ENCODE results near the gene ATP2A3. TPM values are rescaled to one million over a fixed set of nuclear protein-coding genes. Genes with fewer than 3 reads are reported as not detected.

ATP2A3 gene
- total RNA-seq, 1 donor from 2014 or later = 1.6 TPM

GRCh38 chr17:3923466-3924190, 40.6 kb downstream of the ATP2A3 start:
- TF ChIP-seq CTCF (conservative IDR thresholded peaks at IDR 0.05) = no peak
- no peak overlapping the region for H3K27ac Mint-ChIP-seq (ENCODE audit: unreplicated experiment)
- H3K4me3 Mint-ChIP-seq = no peak overlapping the region
- H3K9me3 Mint-ChIP-seq = no peaks in the 10 kb centered on the region
- no peak for DNase-seq (ENCODE audit: low read depth, low spot score)
- peaks cover 15% of the 10 kb centered on the region for H3K4me1 Mint-ChIP-seq
- no peaks in the 10 kb centered on the region for H3K36me3 Mint-ChIP-seq (ENCODE audit: low read depth)
- H3K27me3 Mint-ChIP-seq (ENCODE audit: low read depth) = no peaks in the 10 kb centered on the region

DNA sequence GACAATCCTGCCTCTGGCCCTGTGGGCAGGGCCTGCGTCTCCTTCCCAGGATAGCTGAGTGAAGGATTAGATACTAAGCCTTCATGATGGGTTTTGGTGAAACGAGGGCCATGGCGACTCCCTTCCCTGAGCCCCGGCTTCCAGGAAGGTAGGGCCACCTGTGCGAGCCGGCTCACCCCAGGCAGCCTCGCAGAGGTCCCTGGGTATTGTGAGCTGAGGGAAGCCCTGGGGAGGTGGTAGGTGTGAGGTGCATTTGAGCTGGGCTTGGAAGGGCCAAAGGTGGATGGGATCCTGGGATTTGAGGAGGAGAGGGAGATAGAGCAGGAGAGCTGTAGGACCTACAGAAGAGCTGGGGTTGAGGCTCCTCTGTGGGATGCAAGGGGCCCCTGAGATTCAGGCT, 41.5 kb downstream of the ATP2A3 start:
- DNase-seq (ENCODE audit: low read depth, low spot score) = no peak
- peak overlapping the region; percentile 67 for H3K27ac Mint-ChIP-seq (ENCODE audit: unreplicated experiment)
- H3K4me1 Mint-ChIP-seq = peaks cover 15% of the 10 kb centered on the region
- no peak overlapping the region for H3K4me3 Mint-ChIP-seq
- H3K27me3 Mint-ChIP-seq (ENCODE audit: low read depth) = no peaks in the 10 kb centered on the region
- TF ChIP-seq CTCF (conservative IDR thresholded peaks at IDR 0.05) = no peak
- H3K9me3 Mint-ChIP-seq = no peaks in the 10 kb centered on the region
- H3K36me3 Mint-ChIP-seq (ENCODE audit: low read depth) = no peaks in the 10 kb centered on the region

- Mint-ChIP-seq H3K36me3 (ENCODE audit: low read depth) (no peaks in the 10 kb centered on the region), H3K27ac (ENCODE audit: unreplicated experiment) (no peak overlapping the region), H3K27me3 (ENCODE audit: low read depth) (no peaks in the 10 kb centered on the region), H3K4me3 (no peak overlapping the region), H3K4me1 (peaks cover 15% of the 10 kb centered on the region), H3K9me3 (no peaks in the 10 kb centered on the region)
- TF ChIP-seq CTCF (conservative IDR thresholded peaks at IDR 0.05) = no peak
- DNase-seq (ENCODE audit: low read depth, low spot score) = no peak
Measured at GRCh38 chr17:3921502-3922319, 42.5 kb downstream of the ATP2A3 start.

DNA sequence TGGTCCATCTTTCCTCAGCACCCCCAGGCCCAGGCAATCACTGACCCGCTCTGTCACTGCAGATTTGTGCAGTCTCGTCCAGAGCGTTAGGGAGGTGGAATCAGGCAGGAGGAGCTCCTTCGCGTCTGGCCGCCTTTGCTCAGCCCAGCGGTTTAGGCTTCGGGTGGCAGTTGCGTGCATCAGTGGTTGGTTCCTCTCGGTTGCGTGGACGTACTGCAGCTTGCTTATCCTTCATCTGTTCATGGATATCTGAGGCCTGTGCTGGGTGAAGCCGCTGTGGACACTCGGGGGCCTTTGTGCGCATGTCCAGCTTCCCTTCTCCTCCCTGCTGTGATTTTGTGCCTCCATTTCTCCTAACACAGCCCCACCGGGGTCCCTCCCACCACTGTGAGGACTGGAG, 43.2 kb downstream of the ATP2A3 start:
- no peaks in the 10 kb centered on the region for H3K27me3 Mint-ChIP-seq (ENCODE audit: low read depth)
- no peak overlapping the region for H3K27ac Mint-ChIP-seq (ENCODE audit: unreplicated experiment)
- H3K9me3 Mint-ChIP-seq = no peaks in the 10 kb centered on the region
- H3K4me3 Mint-ChIP-seq = no peak overlapping the region
- DNase-seq (ENCODE audit: low read depth, low spot score) = no peak
- no peaks in the 10 kb centered on the region for H3K36me3 Mint-ChIP-seq (ENCODE audit: low read depth)
- TF ChIP-seq CTCF (conservative IDR thresholded peaks at IDR 0.05) = no peak
- H3K4me1 Mint-ChIP-seq = peaks cover 15% of the 10 kb centered on the region

DNA sequence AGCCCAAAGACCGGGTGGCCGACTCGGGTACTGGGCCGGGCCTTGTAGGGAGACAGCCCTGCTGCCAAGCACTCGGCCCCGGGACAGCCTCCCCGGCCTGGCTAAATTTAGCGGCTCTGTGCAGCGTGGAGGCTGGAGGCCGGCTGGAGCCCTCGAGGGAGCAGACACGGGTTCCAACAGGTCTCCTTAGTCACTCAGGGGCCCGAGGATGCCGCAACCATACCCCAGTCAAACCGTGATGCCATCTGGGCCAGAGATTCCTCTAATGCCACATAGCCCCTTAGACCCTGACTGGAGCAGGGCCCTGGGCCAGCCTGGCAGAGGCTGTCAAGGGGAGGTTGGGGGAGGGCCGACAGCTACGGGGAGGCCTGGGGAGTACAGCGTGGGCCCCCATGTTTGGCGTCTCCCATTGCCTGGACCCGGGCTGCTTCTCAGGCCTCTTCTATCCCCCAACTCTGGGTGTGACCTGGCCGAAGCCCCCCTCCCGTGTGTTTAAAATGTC, 45.1 kb downstream of the ATP2A3 start:
- no peak overlapping the region for H3K4me3 Mint-ChIP-seq
- no peaks in the 10 kb centered on the region for H3K27me3 Mint-ChIP-seq (ENCODE audit: low read depth)
- H3K27ac Mint-ChIP-seq (ENCODE audit: unreplicated experiment) = no peak overlapping the region
- peaks cover 3% of the 10 kb centered on the region for H3K4me1 Mint-ChIP-seq
- DNase-seq (ENCODE audit: low read depth, low spot score) = no peak
- no peaks in the 10 kb centered on the region for H3K9me3 Mint-ChIP-seq
- TF ChIP-seq CTCF (conservative IDR thresholded peaks at IDR 0.05) = no peak
- no peaks in the 10 kb centered on the region for H3K36me3 Mint-ChIP-seq (ENCODE audit: low read depth)

Measured in neural crest cell (in vitro differentiated cells).